ENCODE data around the gene PTPN11.

The PTPN11 gene

DNA sequence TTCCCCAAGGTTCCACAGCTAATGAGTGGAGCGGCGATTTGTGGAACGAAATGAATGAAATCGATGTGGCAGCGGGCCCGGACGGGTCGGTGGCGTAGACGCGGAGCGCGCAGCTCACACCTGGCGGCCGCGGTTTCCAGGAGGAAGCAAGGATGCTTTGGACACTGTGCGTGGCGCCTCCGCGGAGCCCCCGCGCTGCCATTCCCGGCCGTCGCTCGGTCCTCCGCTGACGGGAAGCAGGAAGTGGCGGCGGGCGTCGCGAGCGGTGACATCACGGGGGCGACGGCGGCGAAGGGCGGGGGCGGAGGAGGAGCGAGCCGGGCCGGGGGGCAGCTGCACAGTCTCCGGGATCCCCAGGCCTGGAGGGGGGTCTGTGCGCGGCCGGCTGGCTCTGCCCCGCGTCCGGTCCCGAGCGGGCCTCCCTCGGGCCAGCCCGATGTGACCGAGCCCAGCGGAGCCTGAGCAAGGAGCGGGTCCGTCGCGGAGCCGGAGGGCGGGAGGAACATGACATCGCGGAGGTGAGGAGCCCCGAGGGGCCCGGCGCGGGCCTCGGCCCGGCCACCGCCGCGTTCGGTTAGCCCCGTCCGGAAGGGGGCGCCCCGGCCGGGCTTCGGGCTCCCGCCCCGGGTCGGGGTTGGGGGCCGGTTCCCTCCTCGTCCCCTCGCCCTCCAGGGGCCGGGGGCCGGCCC, at the start of gene PTPN11:
Gene PTPN11 (plus strand): TSS at position 340 of the 689 bp plus-strand sequence. CDS start 165 bp downstream, at position 505.
- Histone ChIP-seq H3K27ac (peak within 1 kb of the TSS; percentile 100), H3K4me3 (peak within 1 kb of the TSS; percentile 87)
- peak; percentile 91 for DNase-seq (ENCODE audit: low spot score)
- TF ChIP-seq, protein P1, sequence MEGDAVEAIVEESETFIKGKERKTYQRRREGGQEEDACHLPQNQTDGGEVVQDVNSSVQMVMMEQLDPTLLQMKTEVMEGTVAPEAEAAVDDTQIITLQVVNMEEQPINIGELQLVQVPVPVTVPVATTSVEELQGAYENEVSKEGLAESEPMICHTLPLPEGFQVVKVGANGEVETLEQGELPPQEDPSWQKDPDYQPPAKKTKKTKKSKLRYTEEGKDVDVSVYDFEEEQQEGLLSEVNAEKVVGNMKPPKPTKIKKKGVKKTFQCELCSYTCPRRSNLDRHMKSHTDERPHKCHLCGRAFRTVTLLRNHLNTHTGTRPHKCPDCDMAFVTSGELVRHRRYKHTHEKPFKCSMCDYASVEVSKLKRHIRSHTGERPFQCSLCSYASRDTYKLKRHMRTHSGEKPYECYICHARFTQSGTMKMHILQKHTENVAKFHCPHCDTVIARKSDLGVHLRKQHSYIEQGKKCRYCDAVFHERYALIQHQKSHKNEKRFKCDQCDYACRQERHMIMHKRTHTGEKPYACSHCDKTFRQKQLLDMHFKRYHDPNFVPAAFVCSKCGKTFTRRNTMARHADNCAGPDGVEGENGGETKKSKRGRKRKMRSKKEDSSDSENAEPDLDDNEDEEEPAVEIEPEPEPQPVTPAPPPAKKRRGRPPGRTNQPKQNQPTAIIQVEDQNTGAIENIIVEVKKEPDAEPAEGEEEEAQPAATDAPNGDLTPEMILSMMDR (IDR thresholded peaks at IDR 0.05), result no peak

DNA sequence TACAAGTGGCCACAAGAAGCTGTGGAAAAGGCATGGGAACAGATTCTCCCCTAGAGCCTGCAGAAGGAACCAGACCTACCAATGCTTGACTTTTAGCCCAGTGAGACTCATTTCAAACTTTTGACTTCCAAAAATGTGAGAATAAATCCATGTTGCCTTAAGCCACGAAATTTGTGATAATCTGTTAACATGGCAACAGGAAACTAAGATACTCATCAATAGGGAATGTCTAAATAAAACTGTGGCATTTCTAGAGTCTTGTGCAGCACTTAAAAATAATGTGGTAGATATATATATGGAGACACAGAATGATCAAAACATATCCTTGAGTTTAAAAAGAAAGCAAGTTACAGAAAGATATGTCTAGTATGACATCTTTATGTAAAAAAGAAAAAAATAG, 48.5 kb upstream of the PTPN11 start:
- TF ChIP-seq, protein P1 (IDR thresholded peaks at IDR 0.05), result no peak
- Histone ChIP-seq H3K27ac (no peak overlapping the region), H3K4me3 (no peak overlapping the region)
- no peak for DNase-seq (ENCODE audit: low spot score)

DNA sequence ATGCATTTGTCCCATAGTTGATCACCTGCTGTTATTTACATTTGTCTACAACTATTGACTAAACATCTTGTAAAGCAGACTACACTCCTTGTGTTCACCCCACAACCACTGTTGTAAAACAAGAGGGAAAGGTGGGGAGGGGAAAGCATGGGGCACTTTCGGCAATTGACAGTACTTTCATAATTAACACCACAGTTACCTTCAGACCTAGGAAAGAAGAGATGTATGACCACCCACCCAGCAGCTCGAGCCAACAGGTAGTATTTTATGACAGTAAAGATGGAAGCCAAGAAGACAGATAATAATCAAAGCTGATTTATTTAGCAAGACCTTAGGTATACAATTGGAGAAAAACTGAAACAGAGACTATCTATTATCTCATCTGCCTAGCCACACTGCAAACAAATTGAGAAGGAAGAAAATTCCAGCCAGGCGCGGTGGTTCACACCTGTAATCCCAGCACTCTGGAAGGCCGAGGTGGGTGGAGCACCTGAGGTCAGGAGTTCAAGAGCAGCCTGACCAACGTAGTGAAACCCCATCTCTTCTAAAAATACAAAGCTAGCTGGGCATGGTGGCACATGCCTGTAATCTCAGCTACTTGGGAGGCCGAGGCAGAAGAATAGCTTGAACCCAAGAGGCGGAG, 47.8 kb upstream of the PTPN11 start:
- Histone ChIP-seq H3K4me3 (no peak overlapping the region), H3K27ac (no peak overlapping the region)
- TF ChIP-seq, protein P1 (IDR thresholded peaks at IDR 0.05), result no peak
- DNase-seq (ENCODE audit: low spot score), result no peak

DNA sequence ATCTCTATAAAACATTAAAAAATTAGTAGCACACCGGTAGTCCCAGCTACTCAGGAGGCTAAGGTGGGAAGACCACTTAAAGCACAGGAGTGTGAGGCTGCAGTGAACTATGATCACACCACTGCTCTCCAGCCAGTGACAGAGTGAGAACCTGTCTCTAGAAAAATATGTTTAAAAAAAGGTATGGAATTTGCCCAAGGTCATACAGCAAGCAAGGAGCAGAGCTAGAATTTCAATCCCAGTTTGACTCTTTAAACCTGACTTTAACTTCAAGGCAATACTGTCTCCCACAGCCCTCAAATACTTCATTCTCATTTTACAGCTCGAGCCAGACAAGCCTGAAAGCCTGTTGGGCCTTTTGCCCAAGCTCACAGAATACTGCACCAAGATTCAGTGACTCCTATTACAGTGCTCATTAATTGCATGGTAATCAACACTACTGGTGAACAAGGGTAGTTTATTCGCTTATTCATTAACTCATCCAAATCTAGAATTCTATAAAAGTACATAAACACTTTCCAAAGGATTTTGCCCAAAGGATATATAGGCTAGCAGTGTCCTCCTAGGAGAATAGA, 44.5 kb upstream of the PTPN11 start:
- no peak overlapping the region for H3K27ac ChIP-seq
- no peak for DNase-seq (ENCODE audit: low spot score)
- no peak overlapping the region for H3K4me3 ChIP-seq
- TF ChIP-seq, protein P1 (IDR thresholded peaks at IDR 0.05), result no peak

DNA sequence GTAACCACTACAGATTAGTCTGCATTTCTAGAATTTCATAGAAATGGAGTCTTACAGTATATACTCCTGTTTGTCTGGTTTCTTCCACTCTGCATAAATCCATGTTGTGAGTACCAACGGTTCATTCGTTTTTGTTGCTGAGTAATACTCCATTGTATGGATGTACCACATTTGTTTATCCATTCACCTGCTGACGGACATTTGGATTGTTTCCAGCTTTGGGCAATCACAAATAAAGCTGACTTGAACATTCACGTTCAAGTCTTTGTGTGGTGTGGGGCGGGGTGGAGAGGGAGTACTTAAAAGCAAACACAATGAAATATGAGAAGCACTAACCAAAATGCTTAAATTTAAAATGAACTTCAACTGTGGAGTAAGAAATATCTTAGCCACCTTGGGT, 43.6 kb upstream of the PTPN11 start:
- TF ChIP-seq, protein P1 (IDR thresholded peaks at IDR 0.05), result no peak
- Histone ChIP-seq H3K27ac (no peak overlapping the region), H3K4me3 (no peak overlapping the region)
- DNase-seq (ENCODE audit: low spot score), result no peak

DNA sequence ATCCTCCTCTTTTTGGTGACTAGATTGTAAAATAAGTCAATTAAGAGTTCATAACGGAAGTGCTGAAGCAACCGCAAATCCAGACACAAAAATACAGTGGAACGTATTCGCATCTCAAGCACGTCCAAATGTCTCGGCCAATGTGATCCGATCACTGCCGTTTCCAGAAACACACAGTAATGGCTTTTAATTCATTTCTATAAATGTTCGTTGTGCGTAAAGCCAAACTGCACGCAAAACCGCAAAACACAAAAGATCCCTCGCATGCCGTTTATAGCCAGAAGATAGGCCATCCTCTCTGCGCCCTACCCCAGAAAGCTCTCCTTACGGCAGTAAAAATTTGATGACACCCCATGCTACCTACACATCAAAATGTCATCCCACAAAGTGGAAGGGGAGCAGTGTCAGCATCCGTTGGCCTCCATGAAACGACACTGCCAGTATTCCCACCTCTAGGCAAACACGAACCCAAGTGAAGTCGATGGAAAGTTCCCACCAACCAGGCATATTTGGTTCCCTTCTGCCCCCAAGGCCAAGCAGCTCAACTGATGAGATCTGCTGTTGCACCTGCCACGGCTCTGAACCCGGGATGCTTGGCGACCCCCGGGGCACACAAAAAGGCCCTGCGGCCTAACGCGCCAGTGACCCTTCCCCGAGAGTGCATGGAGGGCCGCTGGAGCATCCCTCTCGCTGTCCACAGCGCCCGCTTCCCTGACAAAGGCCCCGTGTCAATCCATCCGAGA, 37.9 kb upstream of the PTPN11 start:
- TF ChIP-seq, protein P1 (IDR thresholded peaks at IDR 0.05), result no peak
- DNase-seq (ENCODE audit: low spot score), result no peak
- H3K27ac ChIP-seq, result no peak overlapping the region
- peak overlapping the region; percentile 97 for H3K4me3 ChIP-seq

Data from coronary artery (tissue), 2 donors.